K562 (cell line): ENCODE measurements around the gene TMED10. TPM values are rescaled to one million over a fixed set of nuclear protein-coding genes. Genes with fewer than 3 reads are reported as not detected.

Experiments used
- ATAC-seq: fragments of 200-7000 bp; cut with Tn5 transposase; 3 replicates; pipeline ENCODE4 v1.9.1; 2020; ENCODE audit warnings: moderate library complexity
- BruUV-seq: library from RNA; stranded (reverse); fragments of 400-500 nt; replicated peaks from 2 replicates; lab custom pipeline; 2021; lab: Mats Ljungman, UMichigan
- CTCF ChIA-PET: fragments of 300-600 bp; formaldehyde crosslinking; extraction: SDS; loops from one replicate; lab custom pipeline; 2021; ENCODE audit warnings: low intra/inter-chr PET ratio; lab: Yijun Ruan, JAX
- POLR2A ChIA-PET: fragments of 300-600, 350-650 bp; sonication (Branson Sonifier 250); formaldehyde crosslinking; extraction: SDS; loops from one replicate; lab custom pipeline; 2021; ENCODE audit warnings: antibody characterized with exemption, inconsistent platforms; lab: Yijun Ruan, JAX
- DNase-seq, 4 experiments: peaks; one replicate each; pipeline versions ENCODE4 v3.0.0 to v3.0.0-alpha.2; 2011 to 2018; ENCODE audit warnings: low spot score in 3 of 4, mixed read lengths in 3 of 4; ENCODE audit errors: extremely low read depth in 1 of 4
- FAIRE-seq: peaks from 2 replicates; lab custom pipeline; 2011; peaks lifted over from hg19 to GRCh38; lab: Jason Lieb, UNC
- H2AFZ ChIP-seq: 2 replicates; pipeline ENCODE4 v1.6.0; 2011; ENCODE audit warnings: low read depth, low read length, control low read depth, inconsistent platforms
- H3K27ac ChIP-seq: fragments of 200-600 bp; 3 replicates; pipeline ENCODE4 v1.8.0; 2011; ENCODE audit warnings: low read depth, mild to moderate bottlenecking, control low read depth, inconsistent platforms, low read length, moderate library complexity, mixed read lengths; ENCODE audit errors: extremely low read depth
- H3K27me3 ChIP-seq, 2 experiments: fragments of 300-600 bp in 1 of 2; 2 replicates in 1 of 2; 3 replicates in 1 of 2; pipeline versions ENCODE4 v1.6.0 to v1.8.0; 2011; ENCODE audit warnings: inconsistent platforms in 2 of 2, low read length in 2 of 2, mild to moderate bottlenecking in 1 of 2, mixed read lengths in 1 of 2, moderate library complexity in 1 of 2; ENCODE audit not compliant: control insufficient read depth in 2 of 2, insufficient read depth in 2 of 2
- H3K36me3 ChIP-seq: fragments of 300-600 bp; 3 replicates; pipeline ENCODE4 v1.8.0; 2011; ENCODE audit warnings: mild to moderate bottlenecking, low read length, inconsistent platforms; ENCODE audit not compliant: control insufficient read depth, insufficient read depth
- H3K4me1 ChIP-seq, 2 experiments: fragments of 200-600 bp in 1 of 2; replicated peaks in 1 of 2; 2 replicates in 1 of 2; 3 replicates in 1 of 2; pipeline versions ENCODE4 v1.5.1 to v1.8.0; 2011; ENCODE audit warnings: inconsistent platforms in 2 of 2, low read length in 2 of 2, mild to moderate bottlenecking in 1 of 2, mixed read lengths in 1 of 2, moderate library complexity in 1 of 2; ENCODE audit not compliant: control insufficient read depth in 2 of 2, insufficient read depth in 2 of 2
- H3K4me2 ChIP-seq: 2 replicates; pipeline ENCODE4 v1.6.1; 2011; ENCODE audit warnings: low read length, control low read depth, inconsistent platforms, mixed read lengths; ENCODE audit not compliant: insufficient read depth
- H3K4me3 ChIP-seq: fragments of 200-600 bp; sonication (generic), shearing (Covaris generic); 2 replicates; pipeline ENCODE4 v1.5.1; 2016; ENCODE audit warnings: control low read depth, inconsistent platforms
- H3K79me2 ChIP-seq: fragments of 200-600 bp; 3 replicates; pipeline ENCODE4 v1.8.0; 2011; ENCODE audit warnings: low read length, inconsistent platforms; ENCODE audit not compliant: control insufficient read depth, insufficient read depth
- H3K9ac ChIP-seq, 2 experiments: 2 replicates each; pipeline versions ENCODE4 v1.6.0 to v1.6.1; 2011; ENCODE audit warnings: low read depth in 2 of 2, low read length in 2 of 2, control low read depth in 1 of 2, inconsistent platforms in 1 of 2, mild to moderate bottlenecking in 1 of 2, mixed read lengths in 1 of 2; ENCODE audit not compliant: insufficient read depth in 1 of 2
- H3K9me1 ChIP-seq: one replicate; pipeline ENCODE4 v1.6.0; 2011; ENCODE audit warnings: inconsistent platforms, mild to moderate bottlenecking, low read length, moderate library complexity; ENCODE audit not compliant: control insufficient read depth, insufficient read depth
- H3K9me3 ChIP-seq: replicated peaks from 2 replicates; pipeline ENCODE4 v1.5.1; 2011; ENCODE audit warnings: low read depth, low read length, inconsistent platforms; ENCODE audit not compliant: control insufficient read depth, insufficient read depth
- H4K20me1 ChIP-seq: replicated peaks from 2 replicates; pipeline ENCODE4 v1.6.1; 2011; ENCODE audit warnings: low read length, inconsistent platforms, mixed read lengths; ENCODE audit not compliant: control insufficient read depth, insufficient read depth
- ARID1B ChIP-seq: fragments of 450-650 bp; IDR thresholded peaks from 2 replicates; pipeline ENCODE4 v1.6.1; 2016; ENCODE audit warnings: antibody characterized with exemption, mild to moderate bottlenecking, inconsistent platforms
- CBFA2T3 ChIP-seq: fragments of 450-650 bp; IDR thresholded peaks from 2 replicates; pipeline ENCODE4 v1.6.1; 2017
- CTBP1 ChIP-seq: fragments of 450-650 bp; IDR thresholded peaks from 2 replicates; pipeline ENCODE4 v1.6.1; 2016; ENCODE audit warnings: borderline replicate concordance
- FOXA3 ChIP-seq, 2 experiments: fragments of 450-650 bp in 1 of 2; sonication (generic) in 1 of 2; formaldehyde crosslinking; IDR thresholded peaks in 1 of 2; conservative IDR thresholded peaks in 1 of 2; 2 replicates each; pipeline versions ENCODE4 v1.4.0 to v1.8.0; 2020 to 2022; ENCODE audit warnings: mild to moderate bottlenecking in 2 of 2, missing genetic modification reagents in 1 of 2
- GATAD2A ChIP-seq: fragments of 450-650 bp; IDR thresholded peaks from 2 replicates; pipeline ENCODE4 v1.6.1; 2017
- HMG20A ChIP-seq: fragments of 450-650 bp; formaldehyde crosslinking; conservative IDR thresholded peaks from 2 replicates; pipeline ENCODE4 v1.4.0; 2020; ENCODE audit warnings: mild to moderate bottlenecking, mixed read lengths
- KDM4B ChIP-seq, 2 experiments: fragments of 450-650 bp in 1 of 2; sonication (generic) in 1 of 2; IDR thresholded peaks; 2 replicates each; pipeline ENCODE4 v1.6.1; 2016 to 2017; ENCODE audit warnings: borderline replicate concordance in 2 of 2, antibody characterized with exemption in 1 of 2, low read depth in 1 of 2, mild to moderate bottlenecking in 1 of 2
- MTA3 ChIP-seq: fragments of 450-650 bp; formaldehyde crosslinking; IDR thresholded peaks from 2 replicates; pipeline ENCODE4 v1.6.1; 2017; ENCODE audit warnings: mild to moderate bottlenecking, borderline replicate concordance
- MYNN ChIP-seq, 2 experiments: sonication (generic); formaldehyde crosslinking in 1 of 2; IDR thresholded peaks; 2 replicates each; pipeline versions ENCODE4 v1.5.0 to v1.6.1; 2016 to 2020; ENCODE audit warnings: antibody characterized with exemption in 1 of 2, missing genetic modification reagents in 1 of 2
- POLR2AphosphoS2 ChIP-seq: IDR thresholded peaks from 2 replicates; pipeline ENCODE4 v1.6.1; 2012; ENCODE audit warnings: low read length, improper control_type of control experiment
- SMARCA4 ChIP-seq: fragments of 450-650 bp; IDR thresholded peaks from 2 replicates; pipeline ENCODE4 v1.6.1; 2016
- SMARCE1 ChIP-seq: fragments of 450-650 bp; IDR thresholded peaks from 2 replicates; pipeline ENCODE4 v1.7.1; 2016; ENCODE audit warnings: mild to moderate bottlenecking
- SOX6 ChIP-seq: fragments of 450-650 bp; IDR thresholded peaks from 2 replicates; pipeline ENCODE4 v1.6.1; 2014; ENCODE audit warnings: mild to moderate bottlenecking
- TCF3 ChIP-seq: sonication (generic); formaldehyde crosslinking; IDR thresholded peaks from 2 replicates; pipeline ENCODE4 v1.4.0; 2020; ENCODE audit warnings: mild to moderate bottlenecking, missing genetic modification reagents
- ZC3H11A ChIP-seq: IDR thresholded peaks from 2 replicates; pipeline ENCODE4 v1.6.1; 2012; ENCODE audit warnings: low read depth, low read length, improper control_type of control experiment
- ZNF311 ChIP-seq: fragments of 250-450 bp; sonication (Bioruptor Pico); IDR thresholded peaks from 2 replicates; pipeline ENCODE4 v1.4.0; 2020; ENCODE audit warnings: mild to moderate bottlenecking, moderate library complexity
- ZSCAN29 ChIP-seq: fragments of 450-650 bp; IDR thresholded peaks from 2 replicates; pipeline ENCODE4 v1.6.1; 2017
- WGBS: fragments of 100-300 bp; shearing (Covaris generic); methylation state at CpG from one replicate; pipeline ENCODE4 v1.1.6; 2016; ENCODE audit warnings: low coverage, mixed read lengths; ENCODE audit not compliant: insufficient coverage; ENCODE audit errors: missing lambda C conversion rate; 5-methylcytosine and 5-hydroxymethylcytosine counted together
- in situ Hi-C: fragments of 300-500 bp; cut with MboI; formaldehyde crosslinking; loops from 4 replicates; pipeline ENCODE4 v1.15.0; 2018; ENCODE audit warnings: inconsistent platforms, mixed read lengths
- intact Hi-C: fragments of 100-400 bp; cut with micrococcal nuclease; formaldehyde crosslinking; loops from 2 replicates; pipeline ENCODE4 v1.14.2; 2022
- polyA plus RNA-seq, 8 experiments: library from polyadenylated mRNA; depleted of rRNA in 4 of 8; stranded (reverse) in 5 of 8; unstranded in 3 of 8; fragments of >200 nt; fragmentation: Nextera tagmentation in 2 of 8; fragmentation: Illumina TruSeq in 1 of 8; extraction: Ambion mirVana in 2 of 8; extraction: Trizol in 1 of 8; gene quantifications; 2 replicates each; pipeline versions ENCODE4 v1.2.1 to v1.2.3, GENCODE V29; 2011 to 2014; ENCODE audit warnings: inconsistent platforms in 1 of 8, missing spikeins in 1 of 8
- total RNA-seq, 7 experiments: library from RNA; depleted of rRNA in 6 of 7; stranded (reverse); fragments of >200 nt in 6 of 7; fragmentation: Illumina TruSeq in 2 of 7; extraction: Trizol in 2 of 7; gene quantifications; 2 replicates each; pipeline versions ENCODE4 v1.2.1 to v1.2.3, GENCODE V29; 2011 to 2021; ENCODE audit warnings: low replicate concordance in 1 of 7
- TF ChIP-seq, protein P1 (sequence below): sonication (generic); formaldehyde crosslinking; IDR thresholded peaks from 2 replicates; pipeline ENCODE4 v1.8.0; 2023; ENCODE audit warnings: missing genetic modification reagents, mild to moderate bottlenecking, borderline replicate concordance
- TF ChIP-seq, protein P2 (sequence below): sonication (generic); formaldehyde crosslinking; IDR thresholded peaks from 2 replicates; pipeline ENCODE4 v1.8.1; 2022; ENCODE audit warnings: missing genetic modification reagents

The TMED10 gene
- total and polyA plus RNA-seq, 9 of the 15 experiments (the other 6 are each of a cell fraction or from before 2014, with no cell fraction given): 62.2 to 233 (median 124) TPM

DNA sequence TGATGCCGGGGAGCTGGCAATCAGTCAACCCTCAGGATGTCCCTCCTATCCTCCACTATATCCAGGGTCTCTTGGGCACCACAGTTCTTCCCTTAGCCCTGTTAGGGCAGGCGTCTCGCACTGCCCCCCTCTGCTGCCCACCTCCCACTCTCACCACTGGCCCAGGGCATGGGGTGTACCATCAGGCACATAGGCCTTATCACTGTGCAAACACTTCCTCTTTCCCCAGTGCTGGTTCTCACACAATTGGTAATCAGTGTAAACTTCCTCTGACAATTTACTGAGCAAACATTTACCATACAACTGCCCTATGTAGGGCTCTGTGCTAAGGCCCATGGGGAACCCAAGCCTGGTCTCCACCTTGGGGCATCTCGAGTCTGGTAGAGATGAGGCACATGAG is 20.1 kb upstream of the TMED10 start:
- WGBS: 31% methylated on average over 4 of the region's 4 CpGs
- no peak overlapping the region; the same call in 1 of the 2 replicates for H3K4me2 ChIP-seq
- no peaks in the 10 kb centered on the region for H3K9me3 ChIP-seq
- in situ Hi-C loops (no loop called here), intact Hi-C loops (no loop called here)
- POLR2A ChIA-PET: interaction anchor here (0.6 kb wide), 1 partner anchor 300 kb away, joined by 4 read pairs; no protein-coding TSS in a partner anchor
- H3K36me3 ChIP-seq: no peaks in the 10 kb centered on the region
- H3K79me2 ChIP-seq: no peaks in the 10 kb centered on the region
- peak; percentile 79 for ATAC-seq
- no peak for DNase-seq
- no peak for FAIRE-seq
- H3K9me1 ChIP-seq: no peaks in the 10 kb centered on the region
- no peak overlapping the region for H3K27ac ChIP-seq
- BruUV-seq: no TSS peak
- peaks cover 14 to 16% of the 10 kb centered on the region in 2 experiments; a peak in 4 of 5 replicates for H3K4me1 ChIP-seq
- CTCF ChIA-PET: no interaction called here
- no peaks in the 10 kb centered on the region for H3K27me3 ChIP-seq
- no peak overlapping the region for H3K4me3 ChIP-seq
- H3K9ac ChIP-seq: peak overlapping the region in 1 of 2 experiments; percentile 65; a peak in 1 of 4 replicates
- no peaks in the 10 kb centered on the region for H4K20me1 ChIP-seq
- peak overlapping the region; percentile 72 for H2AFZ ChIP-seq
- TF ChIP-seq ZC3H11A: no peak
- no peak for TF ChIP-seq KDM4B (IDR thresholded peaks at IDR 0.05; ENCODE audit: borderline replicate concordance in 2 of 2, low read depth in 1 of 2)
- TF ChIP-seq GATAD2A: no peak
- TF ChIP-seq MTA3: peak; percentile 52; the same call in 1 of the 2 replicates
- TF ChIP-seq CTBP1: peak; percentile 57
- TF ChIP-seq SOX6: peak; percentile 28; the same call in 1 of the 2 replicates
- TF ChIP-seq, protein P1, sequence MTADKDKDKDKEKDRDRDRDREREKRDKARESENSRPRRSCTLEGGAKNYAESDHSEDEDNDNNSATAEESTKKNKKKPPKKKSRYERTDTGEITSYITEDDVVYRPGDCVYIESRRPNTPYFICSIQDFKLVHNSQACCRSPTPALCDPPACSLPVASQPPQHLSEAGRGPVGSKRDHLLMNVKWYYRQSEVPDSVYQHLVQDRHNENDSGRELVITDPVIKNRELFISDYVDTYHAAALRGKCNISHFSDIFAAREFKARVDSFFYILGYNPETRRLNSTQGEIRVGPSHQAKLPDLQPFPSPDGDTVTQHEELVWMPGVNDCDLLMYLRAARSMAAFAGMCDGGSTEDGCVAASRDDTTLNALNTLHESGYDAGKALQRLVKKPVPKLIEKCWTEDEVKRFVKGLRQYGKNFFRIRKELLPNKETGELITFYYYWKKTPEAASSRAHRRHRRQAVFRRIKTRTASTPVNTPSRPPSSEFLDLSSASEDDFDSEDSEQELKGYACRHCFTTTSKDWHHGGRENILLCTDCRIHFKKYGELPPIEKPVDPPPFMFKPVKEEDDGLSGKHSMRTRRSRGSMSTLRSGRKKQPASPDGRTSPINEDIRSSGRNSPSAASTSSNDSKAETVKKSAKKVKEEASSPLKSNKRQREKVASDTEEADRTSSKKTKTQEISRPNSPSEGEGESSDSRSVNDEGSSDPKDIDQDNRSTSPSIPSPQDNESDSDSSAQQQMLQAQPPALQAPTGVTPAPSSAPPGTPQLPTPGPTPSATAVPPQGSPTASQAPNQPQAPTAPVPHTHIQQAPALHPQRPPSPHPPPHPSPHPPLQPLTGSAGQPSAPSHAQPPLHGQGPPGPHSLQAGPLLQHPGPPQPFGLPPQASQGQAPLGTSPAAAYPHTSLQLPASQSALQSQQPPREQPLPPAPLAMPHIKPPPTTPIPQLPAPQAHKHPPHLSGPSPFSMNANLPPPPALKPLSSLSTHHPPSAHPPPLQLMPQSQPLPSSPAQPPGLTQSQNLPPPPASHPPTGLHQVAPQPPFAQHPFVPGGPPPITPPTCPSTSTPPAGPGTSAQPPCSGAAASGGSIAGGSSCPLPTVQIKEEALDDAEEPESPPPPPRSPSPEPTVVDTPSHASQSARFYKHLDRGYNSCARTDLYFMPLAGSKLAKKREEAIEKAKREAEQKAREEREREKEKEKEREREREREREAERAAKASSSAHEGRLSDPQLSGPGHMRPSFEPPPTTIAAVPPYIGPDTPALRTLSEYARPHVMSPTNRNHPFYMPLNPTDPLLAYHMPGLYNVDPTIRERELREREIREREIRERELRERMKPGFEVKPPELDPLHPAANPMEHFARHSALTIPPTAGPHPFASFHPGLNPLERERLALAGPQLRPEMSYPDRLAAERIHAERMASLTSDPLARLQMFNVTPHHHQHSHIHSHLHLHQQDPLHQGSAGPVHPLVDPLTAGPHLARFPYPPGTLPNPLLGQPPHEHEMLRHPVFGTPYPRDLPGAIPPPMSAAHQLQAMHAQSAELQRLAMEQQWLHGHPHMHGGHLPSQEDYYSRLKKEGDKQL (CRISPR knock-in tag): no peak
- TF ChIP-seq HMG20A (CRISPR knock-in tag): no peak
- TF ChIP-seq TCF3 (CRISPR knock-in tag): peak; percentile 14; the same call in 1 of the 2 replicates
- peak; percentile 12; the same call in 1 of the 2 replicates for TF ChIP-seq CBFA2T3
- no peak for TF ChIP-seq ZSCAN29
- TF ChIP-seq SMARCE1: peak; percentile 65; the same call in 1 of the 2 replicates
- TF ChIP-seq FOXA3 (CRISPR knock-in tag; conservative IDR thresholded peaks at IDR 0.05 in 1 of 2, IDR thresholded peaks at IDR 0.05 in 1 of 2): peak in 1 of 2 experiments; percentile 23; a peak in 1 of 4 replicates
- no peak for TF ChIP-seq POLR2AphosphoS2
- TF ChIP-seq ZNF311: no peak
- TF ChIP-seq, protein P2, sequence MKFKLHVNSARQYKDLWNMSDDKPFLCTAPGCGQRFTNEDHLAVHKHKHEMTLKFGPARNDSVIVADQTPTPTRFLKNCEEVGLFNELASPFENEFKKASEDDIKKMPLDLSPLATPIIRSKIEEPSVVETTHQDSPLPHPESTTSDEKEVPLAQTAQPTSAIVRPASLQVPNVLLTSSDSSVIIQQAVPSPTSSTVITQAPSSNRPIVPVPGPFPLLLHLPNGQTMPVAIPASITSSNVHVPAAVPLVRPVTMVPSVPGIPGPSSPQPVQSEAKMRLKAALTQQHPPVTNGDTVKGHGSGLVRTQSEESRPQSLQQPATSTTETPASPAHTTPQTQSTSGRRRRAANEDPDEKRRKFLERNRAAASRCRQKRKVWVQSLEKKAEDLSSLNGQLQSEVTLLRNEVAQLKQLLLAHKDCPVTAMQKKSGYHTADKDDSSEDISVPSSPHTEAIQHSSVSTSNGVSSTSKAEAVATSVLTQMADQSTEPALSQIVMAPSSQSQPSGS: no peak
- peak; percentile 56; the same call in 1 of the 2 replicates for TF ChIP-seq ARID1B
- TF ChIP-seq SMARCA4: peak; percentile 45; the same call in 1 of the 2 replicates
- TF ChIP-seq MYNN (IDR thresholded peaks at IDR 0.05): peak; percentile 51; the same call in 1 of the 2 replicates
- no peak for TF ChIP-seq MYNN (CRISPR knock-in tag; IDR thresholded peaks at IDR 0.05)
